ENCODE measurements around the gene BCOR. TPM values are rescaled to one million over a fixed set of nuclear protein-coding genes. Genes with fewer than 3 reads are reported as not detected.

The BCOR gene
- total and polyA plus RNA-seq, 9 of the 15 experiments (the other 6 are each of a cell fraction or from before 2014, with no cell fraction given), result 27.5 to 113 (median 37.6) TPM

- TF ChIP-seq, protein P1, sequence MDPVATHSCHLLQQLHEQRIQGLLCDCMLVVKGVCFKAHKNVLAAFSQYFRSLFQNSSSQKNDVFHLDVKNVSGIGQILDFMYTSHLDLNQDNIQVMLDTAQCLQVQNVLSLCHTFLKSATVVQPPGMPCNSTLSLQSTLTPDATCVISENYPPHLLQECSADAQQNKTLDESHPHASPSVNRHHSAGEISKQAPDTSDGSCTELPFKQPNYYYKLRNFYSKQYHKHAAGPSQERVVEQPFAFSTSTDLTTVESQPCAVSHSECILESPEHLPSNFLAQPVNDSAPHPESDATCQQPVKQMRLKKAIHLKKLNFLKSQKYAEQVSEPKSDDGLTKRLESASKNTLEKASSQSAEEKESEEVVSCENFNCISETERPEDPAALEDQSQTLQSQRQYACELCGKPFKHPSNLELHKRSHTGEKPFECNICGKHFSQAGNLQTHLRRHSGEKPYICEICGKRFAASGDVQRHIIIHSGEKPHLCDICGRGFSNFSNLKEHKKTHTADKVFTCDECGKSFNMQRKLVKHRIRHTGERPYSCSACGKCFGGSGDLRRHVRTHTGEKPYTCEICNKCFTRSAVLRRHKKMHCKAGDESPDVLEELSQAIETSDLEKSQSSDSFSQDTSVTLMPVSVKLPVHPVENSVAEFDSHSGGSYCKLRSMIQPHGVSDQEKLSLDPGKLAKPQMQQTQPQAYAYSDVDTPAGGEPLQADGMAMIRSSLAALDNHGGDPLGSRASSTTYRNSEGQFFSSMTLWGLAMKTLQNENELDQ (CRISPR knock-in tag; IDR thresholded peaks at IDR 0.05; ENCODE audit: borderline replicate concordance), result no peak
- TF ChIP-seq ZFP91 (CRISPR knock-in tag; IDR thresholded peaks at IDR 0.05) (no peak), BRCA1 (IDR thresholded peaks at IDR 0.05) (no peak), BRCA1 (CRISPR knock-in tag; IDR thresholded peaks at IDR 0.05) (no peak), YBX1 (IDR thresholded peaks at IDR 0.05) (no peak), ESRRB (CRISPR knock-in tag; IDR thresholded peaks at IDR 0.05; ENCODE audit: borderline replicate concordance) (no peak), CEBPG (CRISPR knock-in tag; IDR thresholded peaks at IDR 0.05) (no peak), CEBPG (tag; conservative IDR thresholded peaks at IDR 0.05 in 1 of 2, IDR thresholded peaks at IDR 0.05 in 1 of 2) (no peak), ETV1 (tag; conservative IDR thresholded peaks at IDR 0.05; ENCODE audit: low read depth) (no peak), SREBF2 (CRISPR knock-in tag; IDR thresholded peaks at IDR 0.05) (no peak), TRIM24 (IDR thresholded peaks at IDR 0.05) (no peak), ZNF274 (IDR thresholded peaks at IDR 0.05; ENCODE audit: borderline replicate concordance, low read depth, low read length) (no peak), KAT2B (IDR thresholded peaks at IDR 0.05; ENCODE audit: low read depth, low read length) (no peak), ZNF696 (CRISPR knock-in tag; conservative IDR thresholded peaks at IDR 0.05) (no peak), CUX1 (CRISPR knock-in tag; IDR thresholded peaks at IDR 0.05) (no peak), CREBBP (IDR thresholded peaks at IDR 0.05; ENCODE audit: low read depth, low read length) (no peak), ZNF436 (CRISPR knock-in tag; IDR thresholded peaks at IDR 0.05) (no peak)
- TF ChIP-seq, protein P2, sequence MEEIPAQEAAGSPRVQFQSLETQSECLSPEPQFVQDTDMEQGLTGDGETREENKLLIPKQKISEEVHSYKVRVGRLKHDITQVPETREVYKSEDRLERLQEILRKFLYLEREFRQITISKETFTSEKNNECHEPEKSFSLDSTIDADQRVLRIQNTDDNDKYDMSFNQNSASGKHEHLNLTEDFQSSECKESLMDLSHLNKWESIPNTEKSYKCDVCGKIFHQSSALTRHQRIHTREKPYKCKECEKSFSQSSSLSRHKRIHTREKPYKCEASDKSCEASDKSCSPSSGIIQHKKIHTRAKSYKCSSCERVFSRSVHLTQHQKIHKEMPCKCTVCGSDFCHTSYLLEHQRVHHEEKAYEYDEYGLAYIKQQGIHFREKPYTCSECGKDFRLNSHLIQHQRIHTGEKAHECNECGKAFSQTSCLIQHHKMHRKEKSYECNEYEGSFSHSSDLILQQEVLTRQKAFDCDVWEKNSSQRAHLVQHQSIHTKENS (CRISPR knock-in tag; IDR thresholded peaks at IDR 0.05), result no peak
Observed at GRCh38 chrX:40091691-40092421, 5.9 kb downstream of the BCOR start (continued).
